SJSA1 (cell line): ENCODE measurements around the gene HLA-DOB. TPM values are rescaled to one million over a fixed set of nuclear protein-coding genes. Genes with fewer than 3 reads are reported as not detected.

Experiments used
- DNase-seq, 2 experiments: peaks; one replicate each; pipeline ENCODE4 v3.0.0-alpha.2; 2015 to 2020; ENCODE audit warnings: low spot score in 2 of 2, low read depth in 1 of 2
- H3K27ac ChIP-seq: fragments of 250-450 bp; sonication (Bioruptor Pico); 2 replicates; pipeline ENCODE4 v1.5.1; 2020; ENCODE audit warnings: mild to moderate bottlenecking, moderate library complexity
- H3K27me3 ChIP-seq: fragments of 250-450 bp; sonication (Bioruptor Pico); replicated peaks from 2 replicates; pipeline ENCODE4 v1.5.1; 2020; ENCODE audit warnings: mild to moderate bottlenecking, moderate library complexity
- H3K36me3 ChIP-seq: fragments of 250-450 bp; sonication (Bioruptor Pico); 2 replicates; pipeline ENCODE4 v1.5.1; 2020; ENCODE audit warnings: mild to moderate bottlenecking
- H3K4me1 ChIP-seq: fragments of 250-450 bp; sonication (Bioruptor Pico); replicated peaks from 2 replicates; pipeline ENCODE4 v1.6.1; 2021; ENCODE audit warnings: mild to moderate bottlenecking
- H3K4me3 ChIP-seq: fragments of 250-450 bp; sonication (Bioruptor Pico); 2 replicates; pipeline ENCODE4 v1.5.1; 2020; ENCODE audit warnings: mild to moderate bottlenecking
- H3K9me3 ChIP-seq: fragments of 250-450 bp; sonication (Bioruptor Pico); replicated peaks from 2 replicates; pipeline ENCODE4 v1.5.1; 2020; ENCODE audit warnings: mild to moderate bottlenecking
- total RNA-seq: library from RNA; depleted of rRNA; stranded (reverse); fragments of >200 nt; shearing (Covaris generic); gene quantifications from 2 replicates; pipeline ENCODE4 v1.2.3, GENCODE V29; 2014

Gene HLA-DOB
- total RNA-seq, 1 experiment from 2014 or later = 0.32 TPM

DNA sequence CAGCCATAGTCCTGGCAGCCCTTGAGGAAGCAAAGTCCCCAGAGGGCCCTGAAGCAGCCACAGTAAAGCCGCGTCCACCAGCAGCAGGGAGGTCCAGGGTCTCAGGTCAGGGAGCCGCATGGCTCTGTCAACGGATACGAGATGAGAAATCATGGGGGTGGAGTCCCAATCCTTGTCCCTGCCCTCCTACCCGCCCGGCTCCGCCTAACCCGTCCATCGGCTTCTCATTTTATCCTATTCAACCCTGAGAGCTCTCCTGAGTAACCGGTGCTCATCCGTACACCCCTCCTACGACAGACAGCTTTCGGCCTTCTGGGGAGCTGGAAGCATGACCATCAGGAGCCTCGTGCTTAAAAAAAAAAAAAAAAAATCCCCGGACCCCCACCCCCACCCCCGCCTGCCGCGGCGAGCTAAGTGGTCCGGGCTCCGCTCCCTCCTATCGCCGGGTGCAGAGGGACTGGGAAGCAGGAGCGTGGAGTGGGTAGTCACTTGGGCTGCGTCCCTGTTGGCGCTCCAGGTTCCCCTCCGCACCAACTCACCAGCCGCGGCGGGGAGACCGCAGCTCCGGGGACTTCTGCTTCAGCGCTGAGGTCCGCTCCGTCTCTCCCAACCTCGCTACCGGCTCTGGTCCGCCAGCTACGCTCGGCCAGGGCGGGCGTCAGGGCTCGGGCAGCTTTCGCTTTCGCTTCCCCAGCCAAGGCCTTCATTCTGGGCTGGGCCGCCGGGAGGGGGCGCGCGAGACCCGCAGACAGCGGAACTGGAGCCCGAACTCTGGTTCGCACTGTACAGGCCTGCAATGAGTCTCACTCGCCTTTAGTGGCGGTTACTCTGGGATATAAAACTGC, 21.5 kb upstream of the HLA-DOB start, which contains the start of gene TAP2:
TAP2 (minus strand) TSS at position 626 of the 845 bp plus-strand sequence; CDS start at position 120, 506 bp downstream.
- peaks cover 72% of the 10 kb centered on the region for H3K36me3 ChIP-seq
- H3K4me3 ChIP-seq = peak within 1 kb of the TSS; percentile 68
- H3K27ac ChIP-seq = peak within 1 kb of the TSS; percentile 71
- peak; percentile 95 to 97 for DNase-seq
- H3K27me3 ChIP-seq = no peaks in the 10 kb centered on the region
- peaks cover 21% of the 10 kb centered on the region for H3K4me1 ChIP-seq
- H3K9me3 ChIP-seq = no peaks in the 10 kb centered on the region

DNA sequence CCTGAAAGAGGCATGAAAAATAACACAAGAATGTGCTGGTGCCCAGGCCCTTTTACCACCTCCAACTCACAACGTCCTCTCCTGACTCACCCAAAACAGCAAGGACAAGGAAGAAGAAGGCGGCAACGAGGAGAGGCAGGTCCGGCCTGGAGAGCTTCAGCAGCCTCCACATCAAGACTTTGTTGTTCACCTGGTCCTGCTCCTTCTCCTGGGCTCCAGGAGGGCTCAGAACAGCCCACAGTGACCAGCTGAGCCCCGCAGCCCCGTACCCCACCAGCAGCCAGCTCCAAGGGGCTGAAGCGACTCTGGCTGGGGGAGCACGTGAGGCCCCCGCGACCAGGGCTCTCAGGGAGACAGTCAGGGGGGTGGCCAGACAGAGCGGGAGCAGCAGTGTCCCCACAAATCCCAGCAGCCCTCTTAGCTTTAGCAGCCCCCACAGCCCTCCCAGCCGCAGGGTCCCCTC, 20.9 kb upstream of the HLA-DOB start:
- Histone ChIP-seq H3K27ac (peak overlapping the region; percentile 48), H3K36me3 (peaks cover 73% of the 10 kb centered on the region)
- no peak for DNase-seq

DNA sequence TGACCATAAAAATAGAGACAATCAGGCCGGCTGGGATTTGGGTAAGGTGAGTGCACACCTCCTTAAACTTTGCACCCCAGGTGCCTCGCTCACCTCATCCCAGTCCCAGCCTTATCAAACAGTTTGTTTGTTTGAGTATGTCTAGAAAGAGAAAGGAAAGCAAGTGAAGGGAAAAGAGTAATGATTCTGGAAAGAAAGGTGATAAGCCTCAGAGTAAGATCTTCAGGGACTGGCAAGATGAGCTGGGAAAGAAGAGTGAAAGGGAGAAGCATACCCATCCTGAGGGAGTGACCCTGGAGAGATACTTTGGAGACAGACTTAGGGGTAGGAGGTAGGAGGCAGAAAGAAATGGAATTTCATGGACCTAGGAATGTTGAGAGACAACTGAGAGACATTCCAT, 20.1 kb upstream of the HLA-DOB start:
- Histone ChIP-seq H3K4me1 (peaks cover 13% of the 10 kb centered on the region), H3K36me3 (peaks cover 73% of the 10 kb centered on the region), H3K9me3 (no peaks in the 10 kb centered on the region), H3K27me3 (no peaks in the 10 kb centered on the region), H3K4me3 (no peak overlapping the region), H3K27ac (no peak overlapping the region)
- no peak for DNase-seq

More for the DNA sequence above, 20.9 kb upstream of the HLA-DOB start:
- Histone ChIP-seq H3K9me3 (no peaks in the 10 kb centered on the region), H3K4me1 (peaks cover 15% of the 10 kb centered on the region), H3K27me3 (no peaks in the 10 kb centered on the region), H3K4me3 (peak overlapping the region; percentile 68)

DNA sequence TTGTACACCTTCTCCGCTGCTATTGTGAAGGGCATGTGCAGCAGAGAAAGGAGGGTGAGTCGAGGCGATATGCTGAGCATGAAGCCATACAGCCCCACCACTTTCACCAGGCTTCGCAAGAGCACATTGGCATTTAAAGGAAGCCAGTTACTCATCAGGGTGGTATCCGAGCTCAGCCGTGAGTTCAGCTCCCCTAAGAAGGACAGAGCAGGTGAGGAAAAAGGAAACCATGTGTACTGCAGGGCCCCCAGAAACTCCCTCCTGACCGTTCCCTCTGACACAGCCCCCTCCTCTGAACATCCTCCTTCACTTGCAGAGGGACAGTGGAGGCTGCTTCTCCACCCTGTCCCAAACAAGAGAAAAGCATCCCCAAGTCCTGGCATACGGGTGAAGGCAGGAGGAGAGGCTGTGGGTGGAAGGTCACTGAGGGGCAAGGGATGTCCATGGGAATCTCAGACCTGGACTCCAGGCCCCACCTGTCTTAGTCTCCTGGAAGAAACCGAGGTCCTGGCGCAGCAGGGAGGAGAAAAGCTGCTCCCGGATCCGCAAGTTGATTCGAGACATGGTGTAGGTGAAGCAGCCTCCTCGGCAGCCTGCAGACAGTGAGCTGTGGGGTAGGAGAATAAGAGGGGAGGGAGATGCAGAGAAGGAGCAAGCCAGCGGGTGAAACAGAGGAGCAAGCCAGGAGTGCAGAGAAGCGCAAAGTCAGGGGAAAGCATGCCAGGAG, 18.5 kb upstream of the HLA-DOB start:
- no peak for DNase-seq
- Histone ChIP-seq H3K4me1 (peaks cover 13% of the 10 kb centered on the region), H3K27ac (no peak overlapping the region), H3K4me3 (no peak overlapping the region), H3K9me3 (no peaks in the 10 kb centered on the region), H3K36me3 (peaks cover 73% of the 10 kb centered on the region), H3K27me3 (no peaks in the 10 kb centered on the region)

DNA sequence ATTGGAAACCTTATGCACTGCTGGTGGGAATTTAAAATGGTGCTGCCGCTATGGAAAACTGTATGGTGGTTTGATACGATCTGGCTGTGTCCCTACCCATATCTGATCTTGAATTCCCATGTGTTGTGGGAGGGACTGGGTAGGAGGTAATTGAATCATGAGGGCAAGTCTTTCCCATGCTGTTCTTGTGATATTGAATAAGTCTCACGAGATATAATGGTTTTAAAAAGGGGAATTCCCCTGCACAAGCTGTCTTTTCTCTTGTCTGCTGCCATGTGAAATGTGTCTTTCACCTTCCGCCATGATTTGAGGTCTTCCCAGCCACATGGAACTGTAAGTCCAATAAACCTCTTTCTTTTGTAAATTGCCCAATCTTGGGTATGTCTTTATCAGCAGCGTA, 16.9 kb upstream of the HLA-DOB start:
- Histone ChIP-seq H3K27me3 (no peaks in the 10 kb centered on the region), H3K9me3 (no peaks in the 10 kb centered on the region), H3K4me3 (no peak overlapping the region), H3K27ac (no peak overlapping the region), H3K36me3 (peaks cover 86% of the 10 kb centered on the region), H3K4me1 (peaks cover 13% of the 10 kb centered on the region)
- no peak for DNase-seq

DNA sequence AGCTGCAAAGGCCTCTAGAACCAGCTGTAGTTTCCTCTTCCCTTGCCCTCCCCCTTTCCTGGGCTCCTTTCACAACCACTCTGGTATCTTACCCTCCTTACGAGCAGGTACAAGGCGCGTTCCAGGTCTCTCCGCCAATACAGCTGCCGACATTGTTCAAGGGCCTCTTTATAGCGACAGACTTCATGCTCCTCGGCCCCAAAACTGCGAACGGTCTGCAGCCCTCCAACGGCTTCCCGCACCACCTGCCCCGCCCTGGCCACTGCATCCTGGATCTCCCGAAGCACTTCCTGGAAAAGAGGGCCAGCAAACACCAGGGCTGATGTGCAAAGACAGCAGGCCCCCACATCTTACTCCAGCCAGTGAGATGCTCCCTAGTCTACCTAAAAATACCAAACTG, 15.7 kb upstream of the HLA-DOB start:
- Histone ChIP-seq H3K4me3 (no peak overlapping the region), H3K27me3 (no peaks in the 10 kb centered on the region), H3K9me3 (no peaks in the 10 kb centered on the region), H3K36me3 (peaks cover 89% of the 10 kb centered on the region), H3K27ac (no peak overlapping the region), H3K4me1 (peaks cover 8% of the 10 kb centered on the region)
- no peak for DNase-seq

DNA sequence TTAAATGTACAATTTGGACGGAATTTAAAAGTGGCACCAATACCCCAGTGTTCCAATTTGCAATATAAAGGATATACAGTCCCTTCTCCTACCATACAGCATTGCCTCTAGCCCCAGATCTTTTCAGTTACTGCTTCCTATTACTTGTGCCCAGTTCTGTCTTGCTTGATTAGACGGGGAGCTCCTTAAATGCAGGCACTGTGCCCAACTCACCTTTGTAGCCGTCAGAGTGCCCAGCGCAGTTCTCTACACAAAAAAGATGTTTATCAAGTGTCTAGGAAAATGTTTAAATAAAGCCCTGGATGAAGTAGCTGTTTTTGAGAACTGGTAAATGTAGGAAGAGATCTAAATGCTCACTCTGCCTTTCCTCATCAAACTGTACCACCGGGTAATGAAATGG, 14.1 kb upstream of the HLA-DOB start:
- DNase-seq = no peak
- Histone ChIP-seq H3K4me1 (no peaks in the 10 kb centered on the region), H3K27ac (no peak overlapping the region), H3K9me3 (no peaks in the 10 kb centered on the region), H3K36me3 (peaks cover 75% of the 10 kb centered on the region), H3K27me3 (no peaks in the 10 kb centered on the region), H3K4me3 (no peak overlapping the region)

DNA sequence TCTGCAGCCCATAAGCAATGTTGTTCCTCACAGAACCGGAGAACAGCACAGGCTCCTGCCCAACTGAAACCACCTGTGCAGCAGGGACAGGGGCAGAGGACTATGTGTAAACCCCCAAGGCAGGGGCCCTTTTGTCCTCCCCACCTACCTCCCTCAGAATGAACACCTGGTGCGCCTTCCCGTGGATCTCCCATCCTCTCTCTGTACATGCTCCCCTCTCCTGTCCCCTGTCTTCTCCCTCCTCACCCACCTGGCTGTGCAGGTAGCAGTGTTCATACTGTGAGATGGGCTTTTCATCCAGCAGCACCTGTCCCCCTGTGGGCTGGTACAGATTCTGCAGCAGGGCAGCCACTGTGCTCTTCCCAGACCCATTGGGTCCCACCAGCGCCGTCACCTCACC, 13.2 kb upstream of the HLA-DOB start:
- Histone ChIP-seq H3K27ac (no peak overlapping the region), H3K36me3 (peaks cover 67% of the 10 kb centered on the region), H3K4me1 (no peaks in the 10 kb centered on the region), H3K4me3 (no peak overlapping the region), H3K9me3 (no peaks in the 10 kb centered on the region), H3K27me3 (no peaks in the 10 kb centered on the region)
- no peak for DNase-seq

DNA sequence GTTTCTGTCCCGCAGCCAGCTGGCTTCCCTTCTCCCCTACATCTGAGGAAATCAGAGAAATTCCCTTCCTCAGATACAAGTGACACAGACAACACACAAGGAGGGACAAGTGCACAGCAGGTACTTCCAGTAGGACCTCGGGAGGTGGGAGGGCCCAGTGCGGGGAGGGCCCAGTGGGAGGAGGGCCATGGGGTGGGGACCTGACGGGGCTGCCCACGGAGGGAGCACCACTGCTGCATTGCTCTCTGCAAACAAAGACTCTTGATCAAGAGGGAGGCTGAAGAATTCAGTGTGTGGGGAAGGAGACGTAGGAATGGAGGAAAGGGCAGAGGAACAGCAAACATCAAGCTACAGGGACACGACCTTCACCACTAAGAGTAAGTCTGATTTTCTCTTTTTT, 12.7 kb upstream of the HLA-DOB start:
- H3K4me1 ChIP-seq = no peaks in the 10 kb centered on the region
- no peak overlapping the region for H3K27ac ChIP-seq
- H3K27me3 ChIP-seq = no peaks in the 10 kb centered on the region
- no peak for DNase-seq
- no peak overlapping the region for H3K4me3 ChIP-seq
- no peaks in the 10 kb centered on the region for H3K9me3 ChIP-seq
- H3K36me3 ChIP-seq = peaks cover 62% of the 10 kb centered on the region

DNA sequence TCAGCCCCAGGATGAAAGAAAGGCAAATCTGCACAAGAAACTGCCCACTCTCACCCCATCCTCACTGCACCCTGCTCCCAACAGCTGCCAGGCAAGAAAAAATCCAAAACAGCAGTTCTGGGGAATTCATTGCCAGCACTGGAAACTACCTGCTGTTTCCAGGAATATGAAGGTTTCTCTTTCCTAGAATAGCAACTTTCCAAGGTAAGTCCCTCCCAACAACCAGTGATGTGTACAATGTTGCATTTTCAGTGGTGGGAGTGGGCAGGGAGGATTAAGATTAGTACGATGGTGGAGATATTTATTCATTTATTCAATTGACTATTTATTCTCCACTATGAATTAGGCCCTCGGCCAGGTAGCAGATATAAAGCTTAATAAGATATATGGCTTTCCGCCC, 10.2 kb upstream of the HLA-DOB start:
- H3K36me3 ChIP-seq = peaks cover 41% of the 10 kb centered on the region
- no peak for DNase-seq

DNA sequence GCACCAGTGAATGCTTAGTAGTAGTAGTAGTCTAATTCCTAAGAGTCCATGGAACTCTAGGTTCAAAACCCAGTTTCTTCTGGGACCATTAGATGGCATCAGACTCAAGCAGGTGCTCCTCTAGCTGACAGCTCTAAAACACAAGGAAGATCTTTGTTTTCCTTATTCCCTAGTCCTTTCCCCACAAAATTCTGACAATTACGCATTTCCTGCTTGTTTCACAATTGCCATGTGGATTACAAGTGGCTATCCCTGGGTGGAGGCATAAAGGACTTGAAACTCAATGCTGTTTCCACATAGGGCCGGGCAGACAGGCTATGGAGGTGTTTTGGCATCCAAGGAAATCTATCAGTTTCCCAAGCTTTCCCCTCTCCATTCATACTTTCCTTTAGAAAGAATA, 9.2 kb upstream of the HLA-DOB start:
- Histone ChIP-seq H3K27me3 (no peaks in the 10 kb centered on the region), H3K4me3 (no peak overlapping the region), H3K4me1 (no peaks in the 10 kb centered on the region), H3K9me3 (no peaks in the 10 kb centered on the region), H3K36me3 (peaks cover 31% of the 10 kb centered on the region), H3K27ac (no peak overlapping the region)
- no peak for DNase-seq

More for the DNA sequence above, 10.2 kb upstream of the HLA-DOB start:
- Histone ChIP-seq H3K4me1 (no peaks in the 10 kb centered on the region), H3K9me3 (no peaks in the 10 kb centered on the region), H3K4me3 (no peak overlapping the region), H3K27me3 (no peaks in the 10 kb centered on the region), H3K27ac (no peak overlapping the region)

DNA sequence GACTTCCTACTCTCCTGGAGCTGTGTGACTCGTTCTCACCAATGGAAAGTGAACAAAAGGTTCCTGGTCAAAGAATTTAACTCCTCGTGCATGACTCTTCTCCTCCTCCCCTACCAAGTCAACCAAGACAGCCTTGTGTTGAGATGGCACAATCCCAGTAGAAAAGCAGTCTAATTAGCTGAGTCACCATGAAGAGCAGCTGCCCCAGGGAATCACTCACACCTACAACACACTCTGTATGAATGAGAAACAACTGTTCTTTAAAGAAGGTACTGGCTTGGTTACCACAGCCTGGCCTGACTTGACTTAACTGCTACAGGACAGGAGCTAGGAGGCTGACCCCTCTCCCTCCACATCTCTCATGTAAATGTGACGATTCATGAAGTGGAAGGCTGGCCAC, 2.9 kb upstream of the HLA-DOB start:
- Histone ChIP-seq H3K36me3 (no peaks in the 10 kb centered on the region), H3K27ac (no peak overlapping the region), H3K27me3 (peaks cover 8% of the 10 kb centered on the region; the same call in 1 of the 2 replicates), H3K4me3 (no peak overlapping the region), H3K9me3 (no peaks in the 10 kb centered on the region), H3K4me1 (no peaks in the 10 kb centered on the region)
- DNase-seq = no peak

DNA sequence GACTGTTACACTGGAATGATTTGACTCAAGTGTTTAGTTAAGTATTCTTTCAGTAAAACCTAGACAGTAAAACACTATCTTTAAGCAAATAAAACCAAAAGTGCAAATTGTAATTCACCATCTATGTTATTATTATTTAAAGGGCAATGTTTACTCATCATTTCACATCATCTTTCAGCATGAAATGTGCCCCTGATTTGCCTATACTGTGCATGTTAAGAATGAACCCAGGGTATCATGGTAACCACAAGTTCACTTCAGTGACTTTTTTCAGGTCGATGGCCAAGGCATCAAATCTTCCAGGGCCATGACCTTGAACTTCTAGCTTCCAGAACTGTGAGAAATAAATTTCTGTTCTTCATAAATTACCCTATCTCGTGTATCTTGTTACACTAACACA, 2.1 kb upstream of the HLA-DOB start:
- no peak overlapping the region for H3K27ac ChIP-seq
- H3K4me3 ChIP-seq = no peak overlapping the region
- no peaks in the 10 kb centered on the region for H3K4me1 ChIP-seq
- H3K36me3 ChIP-seq = no peaks in the 10 kb centered on the region
- H3K9me3 ChIP-seq = no peaks in the 10 kb centered on the region
- no peak for DNase-seq
- peaks cover 8% of the 10 kb centered on the region; the same call in 1 of the 2 replicates for H3K27me3 ChIP-seq

DNA sequence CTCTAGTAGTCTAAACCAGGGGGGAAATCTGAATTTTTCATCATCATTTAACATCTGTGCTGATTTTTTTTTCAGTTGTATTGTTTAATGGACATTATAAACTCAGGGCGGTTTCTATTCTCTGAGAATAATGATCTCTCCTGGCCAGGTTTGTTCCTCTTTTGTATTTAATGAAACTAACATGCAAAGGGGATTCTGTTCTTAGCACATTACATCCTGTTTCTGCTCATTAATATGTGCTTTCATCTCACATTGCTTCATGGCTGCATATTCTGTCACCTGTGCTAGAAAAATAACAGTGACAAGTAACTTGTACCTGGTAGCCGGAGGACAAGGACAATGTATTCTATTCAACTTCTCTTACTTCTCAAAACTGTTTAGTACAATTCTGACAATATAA, 806 bp downstream of the HLA-DOB start:
- Histone ChIP-seq H3K4me1 (no peaks in the 10 kb centered on the region), H3K4me3 (no peak overlapping the region), H3K36me3 (no peaks in the 10 kb centered on the region), H3K9me3 (no peaks in the 10 kb centered on the region), H3K27ac (no peak overlapping the region), H3K27me3 (peaks cover 8% of the 10 kb centered on the region; the same call in 1 of the 2 replicates)
- DNase-seq = no peak
